ENCODE measurements around the gene CLDN9. TPM values are rescaled to one million over a fixed set of nuclear protein-coding genes. Genes with fewer than 3 reads are reported as not detected.

The CLDN9 gene
- total RNA-seq, 6 experiments from 2014 or later, result 0.25 to 1.7 (median 0.92) TPM

GRCh38 chr16:2970563-2970962, 42.2 kb upstream of the CLDN9 start:
- Histone ChIP-seq H3K9me3 (no peaks in the 10 kb centered on the region), H3K4me1 (peaks cover 0 to 7% (median 0%) of the 10 kb centered on the region in 4 donors), H3K36me3 (no peaks in the 10 kb centered on the region), H3K27me3 (peaks cover 4 to 11% of the 10 kb centered on the region in 2 donors), H3K4me3 (peak overlapping the region in 1 of 3 donors; percentile 56), H3K27ac (no peak overlapping the region)
- intact Hi-C loops (cut with DNase I), result no loop called here
- no peak for ATAC-seq
- DNase-seq, result no peak
- TF ChIP-seq POLR2A (IDR thresholded peaks at IDR 0.05), result no peak
- no peak for TF ChIP-seq CTCF (IDR thresholded peaks at IDR 0.05)
- 80% methylated on average over 1 of the region's 6 CpGs for WGBS (ENCODE audit: insufficient coverage, low coverage, low lambda C conversion rate, missing lambda C conversion rate)

GRCh38 chr16:2971134-2971984, 41.4 kb upstream of the CLDN9 start:
- DNase-seq (no peak), ATAC-seq (no peak)
- Histone ChIP-seq H3K9me3 (no peaks in the 10 kb centered on the region), H3K36me3 (no peaks in the 10 kb centered on the region), H3K27me3 (peaks cover 4 to 7% of the 10 kb centered on the region in 2 donors), H3K4me3 (no peak overlapping the region), H3K4me1 (peaks cover 0 to 7% (median 0%) of the 10 kb centered on the region in 4 donors), H3K27ac (no peak overlapping the region)
- WGBS (ENCODE audit: insufficient coverage, low coverage, low lambda C conversion rate, missing lambda C conversion rate), result 97% methylated on average over 8 of the region's 35 CpGs
- intact Hi-C loops (cut with DNase I), result no loop called here
- TF ChIP-seq POLR2A (IDR thresholded peaks at IDR 0.05), result no peak
- no peak for TF ChIP-seq CTCF (IDR thresholded peaks at IDR 0.05)

- ATAC-seq (no peak), DNase-seq (no peak)
- H3K27ac ChIP-seq, result no peak overlapping the region
- no peaks in the 10 kb centered on the region for H3K36me3 ChIP-seq
- peaks cover 4 to 7% of the 10 kb centered on the region in 2 donors for H3K27me3 ChIP-seq
- peaks cover 0 to 12% (median under 1%) of the 10 kb centered on the region in 4 donors for H3K4me1 ChIP-seq
- no peak overlapping the region for H3K4me3 ChIP-seq
- 86% methylated on average over 12 of the region's 15 CpGs for WGBS (ENCODE audit: insufficient coverage, low coverage, low lambda C conversion rate, missing lambda C conversion rate)
- intact Hi-C loops (cut with DNase I), result no loop called here
- no peak for TF ChIP-seq POLR2A (IDR thresholded peaks at IDR 0.05)
- TF ChIP-seq CTCF (IDR thresholded peaks at IDR 0.05), result no peak
- no peaks in the 10 kb centered on the region for H3K9me3 ChIP-seq
These were observed 40.5 kb upstream of the CLDN9 start for GRCh38 chr16:2971985-2972784.

GRCh38 chr16:2973093-2973492, 39.6 kb upstream of the CLDN9 start:
- WGBS (ENCODE audit: insufficient coverage, low coverage, low lambda C conversion rate, missing lambda C conversion rate), result no CpG with 5 or more reads among the region's 5 CpGs
- H3K4me1 ChIP-seq, result peaks cover 0 to 17% (median 4%) of the 10 kb centered on the region in 4 donors
- peaks cover 0 to 2% of the 10 kb centered on the region in 2 donors for H3K27me3 ChIP-seq
- DNase-seq (no peak), ATAC-seq (no peak)
- H3K36me3 ChIP-seq, result no peaks in the 10 kb centered on the region
- H3K9me3 ChIP-seq, result no peaks in the 10 kb centered on the region
- no peak overlapping the region for H3K4me3 ChIP-seq
- no peak overlapping the region for H3K27ac ChIP-seq
- TF ChIP-seq CTCF (IDR thresholded peaks at IDR 0.05) (no peak), POLR2A (IDR thresholded peaks at IDR 0.05) (no peak)
- intact Hi-C loops (cut with DNase I), result no loop called here

Data from right lobe of liver (tissue), 6 donors.